Activated CD8-positive, alpha-beta T cell treated with anti-CD3 and anti-CD28 coated beads for 36 hours (primary cell): Measurements from ENCODE around the gene ANKS1B. TPM values are rescaled to one million over a fixed set of nuclear protein-coding genes. Genes with fewer than 3 reads are reported as not detected.

Source experiments
- ATAC-seq: fragments of 200-7000 bp; cut with Tn5 transposase; one replicate; pipeline ENCODE4 v1.10.0; 2021; ENCODE audit warnings: mild to moderate bottlenecking, moderate library complexity
- CTCF ChIA-PET: fragments of 350-600 bp; sonication (Branson Sonifier 250); formaldehyde crosslinking; loops from one replicate; lab custom pipeline; 2021; ENCODE audit warnings: antibody characterized with exemption; lab: Charles Lee
- POLR2A ChIA-PET: fragments of 350-600 bp; sonication (Branson Sonifier 250); formaldehyde crosslinking; loops from one replicate; lab custom pipeline; 2021; ENCODE audit warnings: antibody characterized with exemption; lab: Charles Lee
- DNase-seq: peaks from one replicate; pipeline ENCODE4 v3.0.0-alpha.2; 2020
- H3K27ac Mint-ChIP-seq: one replicate; pipeline ENCODE4 v1.8.0; 2021; ENCODE audit warnings: mild to moderate bottlenecking, mixed read lengths
- H3K27me3 Mint-ChIP-seq: one replicate; pipeline ENCODE4 v1.8.0; 2021; ENCODE audit warnings: mixed read lengths
- H3K36me3 Mint-ChIP-seq: one replicate; pipeline ENCODE4 v1.8.0; 2021; ENCODE audit warnings: low read depth, mixed read lengths
- H3K4me1 Mint-ChIP-seq: one replicate; pipeline ENCODE4 v1.8.0; 2021; ENCODE audit warnings: low read depth, mixed read lengths
- H3K4me3 Mint-ChIP-seq: one replicate; pipeline ENCODE4 v1.8.0; 2021; ENCODE audit warnings: mild to moderate bottlenecking, moderate library complexity, mixed read lengths
- H3K9me3 Mint-ChIP-seq: one replicate; pipeline ENCODE4 v1.8.0; 2021; ENCODE audit warnings: mixed read lengths
- CTCF ChIP-seq: fragments of 200-600 bp; IDR thresholded peaks from one replicate; pipeline ENCODE4 v1.8.0; 2022; ENCODE audit warnings: antibody characterized with exemption, mild to moderate bottlenecking
- intact Hi-C: fragments of 100-400 bp; cut with micrococcal nuclease; formaldehyde crosslinking; loops from one replicate; pipeline ENCODE4 v1.10.0; 2022
- total RNA-seq, 2 experiments: library from RNA; stranded (reverse); gene quantifications; one replicate each; pipeline ENCODE4 v1.2.3, GENCODE V29; 2021

The ANKS1B gene
- total RNA-seq, 2 experiments from 2014 or later = 0.54 TPM; not detected in 1

- CTCF ChIA-PET = interaction anchor here (0.6 to 3.0 kb wide), 15 partner anchors 9 to 431 kb away, joined by 3 to 16 read pairs (median 3); no protein-coding TSS in a partner anchor
Measured at GRCh38 chr12:98997899-98998298, 986.8 kb downstream of the ANKS1B start.

DNA sequence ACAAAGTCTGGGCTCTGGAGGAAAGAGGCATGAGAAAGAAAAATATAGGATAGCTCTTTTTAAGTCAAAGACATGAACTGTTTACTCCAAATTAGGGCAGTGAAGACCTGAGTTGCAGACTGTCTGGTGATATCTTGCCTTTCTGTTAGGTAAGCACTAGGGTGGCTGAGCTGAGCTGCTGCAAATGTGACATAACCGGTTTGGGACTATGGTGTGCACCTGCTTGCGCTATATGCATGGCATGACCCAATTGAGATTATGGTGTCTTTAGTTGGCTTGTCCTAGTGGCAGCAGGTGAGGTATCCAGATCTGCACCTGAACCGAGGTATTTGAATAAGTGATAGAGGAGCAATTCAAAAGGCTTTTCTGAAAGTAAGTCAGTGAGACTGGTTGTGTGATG is 994.1 kb downstream of the ANKS1B start:
- no peak for TF ChIP-seq CTCF
- Mint-ChIP-seq H3K36me3 (no peaks in the 10 kb centered on the region), H3K27me3 (peaks cover 1% of the 10 kb centered on the region), H3K4me1 (no peaks in the 10 kb centered on the region), H3K27ac (no peak overlapping the region), H3K4me3 (no peak overlapping the region), H3K9me3 (peaks cover 4% of the 10 kb centered on the region)
- ATAC-seq = no peak
- POLR2A ChIA-PET = no interaction called here
- DNase-seq = no peak
- CTCF ChIA-PET = interaction anchor here (1.0 kb wide), 1 partner anchor 54 kb away, joined by 3 read pairs; no protein-coding TSS in a partner anchor
- intact Hi-C loops = no loop called here

More at GRCh38 chr12:98997899-98998298, 986.8 kb downstream of the ANKS1B start:
- H3K9me3 Mint-ChIP-seq = no peaks in the 10 kb centered on the region
- no peak for TF ChIP-seq CTCF
- H3K27ac Mint-ChIP-seq = no peak overlapping the region
- ATAC-seq (no peak), DNase-seq (no peak)
- POLR2A ChIA-PET = no interaction called here
- H3K4me1 Mint-ChIP-seq = no peaks in the 10 kb centered on the region
- intact Hi-C loops = loop anchor here (5.0 kb wide), 2 partner anchors 301 to 431 kb away; no protein-coding TSS in a partner anchor
- peaks cover 4% of the 10 kb centered on the region for H3K27me3 Mint-ChIP-seq
- no peak overlapping the region for H3K4me3 Mint-ChIP-seq
- no peaks in the 10 kb centered on the region for H3K36me3 Mint-ChIP-seq

- CTCF ChIA-PET = no interaction called here
- Mint-ChIP-seq H3K4me3 (no peak overlapping the region), H3K27me3 (no peaks in the 10 kb centered on the region), H3K27ac (no peak overlapping the region), H3K9me3 (peaks cover 4% of the 10 kb centered on the region), H3K4me1 (no peaks in the 10 kb centered on the region), H3K36me3 (no peaks in the 10 kb centered on the region)
- ATAC-seq (no peak), DNase-seq (no peak)
- no peak for TF ChIP-seq CTCF
- POLR2A ChIA-PET = no interaction called here
- intact Hi-C loops = no loop called here
Measured at GRCh38 chr12:98985156-98985555, 999.6 kb downstream of the ANKS1B start.

- H3K27ac Mint-ChIP-seq = no peak overlapping the region
- H3K27me3 Mint-ChIP-seq = no peaks in the 10 kb centered on the region
- H3K4me3 Mint-ChIP-seq = no peak overlapping the region
- intact Hi-C loops = no loop called here
- DNase-seq (no peak), ATAC-seq (no peak)
- no peaks in the 10 kb centered on the region for H3K4me1 Mint-ChIP-seq
- no peak for TF ChIP-seq CTCF
- ChIA-PET POLR2A (interaction anchor here (0.6 kb wide), 1 partner anchor 313 kb away, joined by 3 read pairs; no protein-coding TSS in a partner anchor), CTCF (interaction anchor here (1.3 kb wide), 1 partner anchor 417 kb away, joined by 4 read pairs; no protein-coding TSS in a partner anchor)
- H3K36me3 Mint-ChIP-seq = no peaks in the 10 kb centered on the region
- peaks cover 4% of the 10 kb centered on the region for H3K9me3 Mint-ChIP-seq
Measured at GRCh38 chr12:98983647-98984046, 1001.1 kb downstream of the ANKS1B start.

DNA sequence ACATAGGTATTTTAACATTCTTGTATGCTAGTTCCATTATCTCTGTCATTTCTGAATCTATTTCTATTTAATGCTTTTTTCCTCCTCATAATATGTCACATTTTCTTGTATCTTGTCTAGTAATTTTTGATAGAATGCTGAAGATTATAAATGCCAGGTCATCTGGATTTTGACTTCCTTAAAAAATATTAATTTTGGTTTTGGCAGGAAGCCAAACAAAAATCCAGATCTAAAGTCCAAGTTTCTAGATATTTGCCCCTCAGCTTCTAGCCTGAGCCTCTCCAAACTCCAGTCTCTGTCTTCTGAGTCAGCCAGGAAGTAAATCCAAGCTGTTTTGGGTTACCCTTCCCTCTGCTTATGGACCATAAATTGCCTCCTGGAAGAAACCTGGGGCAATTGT is 1004.2 kb downstream of the ANKS1B start:
- intact Hi-C loops = no loop called here
- H3K4me1 Mint-ChIP-seq = no peaks in the 10 kb centered on the region
- CTCF ChIA-PET = no interaction called here
- H3K4me3 Mint-ChIP-seq = no peak overlapping the region
- ATAC-seq = no peak
- no peaks in the 10 kb centered on the region for H3K27me3 Mint-ChIP-seq
- DNase-seq = no peak
- POLR2A ChIA-PET = no interaction called here
- H3K27ac Mint-ChIP-seq = no peak overlapping the region
- no peaks in the 10 kb centered on the region for H3K9me3 Mint-ChIP-seq
- H3K36me3 Mint-ChIP-seq = no peaks in the 10 kb centered on the region
- no peak for TF ChIP-seq CTCF
